Natural killer cell (primary cell): Measurements from ENCODE around the gene RBFOX1. TPM values are rescaled to one million over a fixed set of nuclear protein-coding genes. Genes with fewer than 3 reads are reported as not detected.

Source experiments
- ATAC-seq, 3 donors: fragments of 150-1000 bp in 2 of 3; fragments of 200-7000 bp in 1 of 3; cut with Tn5 transposase; 1 replicate in 1 of 3; 2 replicates in 2 of 3; pipeline ENCODE4 v1.10.0; 2021; ENCODE audit warnings: mild to moderate bottlenecking in 2 of 3, moderate library complexity in 2 of 3
- DNase-seq, 2 donors: peaks; one replicate each; pipeline versions ENCODE4 v3.0.0 to v3.0.0-alpha.2; 2013 to 2021; ENCODE audit warnings: mixed read lengths in 1 of 2
- H3K27ac ChIP-seq: one replicate; pipeline ENCODE4 v1.5.1; 2013; ENCODE audit warnings: mild to moderate bottlenecking, low read length
- H3K27me3 ChIP-seq: one replicate; pipeline ENCODE4 v1.6.1; 2013; ENCODE audit warnings: low read length; ENCODE audit not compliant: control insufficient read depth, insufficient read depth
- H3K36me3 ChIP-seq: one replicate; pipeline ENCODE4 v1.6.1; 2013; ENCODE audit warnings: low read length; ENCODE audit not compliant: control insufficient read depth, insufficient read depth
- H3K4me1 ChIP-seq: one replicate; pipeline ENCODE4 v1.6.1; 2013; ENCODE audit warnings: low read length; ENCODE audit not compliant: control insufficient read depth, insufficient read depth
- H3K4me3 ChIP-seq: one replicate; pipeline ENCODE4 v1.5.1; 2013; ENCODE audit warnings: low read length
- H3K9me3 ChIP-seq: one replicate; pipeline ENCODE4 v1.6.1; 2013; ENCODE audit warnings: low read length; ENCODE audit not compliant: control insufficient read depth, insufficient read depth
- H3K27ac Mint-ChIP-seq, 2 donors: one replicate each; pipeline ENCODE4 v1.8.0; 2022; ENCODE audit warnings: mild to moderate bottlenecking in 2 of 2, mixed read lengths in 2 of 2, moderate library complexity in 1 of 2
- H3K27me3 Mint-ChIP-seq, 2 donors: one replicate each; pipeline ENCODE4 v1.8.0; 2022; ENCODE audit warnings: low read depth in 2 of 2, mixed read lengths in 2 of 2
- H3K36me3 Mint-ChIP-seq: one replicate; pipeline ENCODE4 v1.8.0; 2022; ENCODE audit warnings: mixed read lengths
- H3K4me1 Mint-ChIP-seq, 2 donors: one replicate each; pipeline ENCODE4 v1.8.0; 2022; ENCODE audit warnings: mixed read lengths in 2 of 2
- H3K4me3 Mint-ChIP-seq: one replicate; pipeline ENCODE4 v1.8.0; 2022; ENCODE audit warnings: mild to moderate bottlenecking, moderate library complexity, mixed read lengths
- H3K9me3 Mint-ChIP-seq, 2 donors: one replicate each; pipeline ENCODE4 v1.8.0; 2022; ENCODE audit warnings: mixed read lengths in 2 of 2
- WGBS: methylation state at CpG from one replicate; pipeline ENCODE4 v1.1.7; 2013; ENCODE audit warnings: missing lambda C conversion rate; ENCODE audit not compliant: insufficient coverage; 5-methylcytosine and 5-hydroxymethylcytosine counted together
- intact Hi-C: fragments of 100-400 bp; cut with micrococcal nuclease; formaldehyde crosslinking; loops from one replicate; pipeline ENCODE4 v1.14.2; 2022
- total RNA-seq, 4 donors: library from RNA; stranded (reverse); fragments of 120-200 nt in 1 of 4; gene quantifications; one replicate each; pipeline versions ENCODE4 v1.2.3 to v1.2.4, GENCODE V29; 2013 to 2022
- TF ChIP-seq, protein P1 (sequence below): fragments of 200-600 bp; IDR thresholded peaks from one replicate; pipeline ENCODE4 v1.8.0; 2022; ENCODE audit warnings: antibody characterized with exemption

Gene RBFOX1
- total RNA-seq, 3 donors from 2014 or later (not counting 1 experiment from before 2014, with no cell fraction given), result not detected

DNA sequence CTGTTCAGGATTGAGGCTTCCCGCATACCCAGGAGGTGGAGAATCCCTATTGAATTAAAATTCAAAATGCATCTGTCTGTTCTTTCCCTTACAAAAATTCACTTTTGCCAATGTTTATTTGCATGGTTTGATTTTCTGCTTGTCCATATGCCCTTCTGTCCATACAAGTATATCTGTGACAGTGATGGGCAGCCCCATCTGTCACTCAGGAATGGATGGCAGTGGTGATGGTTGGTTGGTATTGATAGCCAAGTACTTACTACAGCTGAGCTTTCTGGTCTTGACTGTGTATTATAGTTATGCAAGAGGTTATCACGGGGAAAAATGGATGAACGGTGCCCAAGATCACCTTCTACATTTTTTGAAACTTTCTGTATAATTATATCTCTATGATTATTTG lies 171.0 kb downstream of the RBFOX1 start:
- Mint-ChIP-seq H3K4me1 (no peaks in the 10 kb centered on the region), H3K9me3 (peaks cover 0 to 3% of the 10 kb centered on the region in 2 donors), H3K4me3 (no peak overlapping the region), H3K27me3 (no peaks in the 10 kb centered on the region), H3K36me3 (no peaks in the 10 kb centered on the region), H3K27ac (no peak overlapping the region)
- H3K27ac ChIP-seq, result no peak overlapping the region
- no CpG with 5 or more reads among the region's 3 CpGs for WGBS
- TF ChIP-seq, protein P1, sequence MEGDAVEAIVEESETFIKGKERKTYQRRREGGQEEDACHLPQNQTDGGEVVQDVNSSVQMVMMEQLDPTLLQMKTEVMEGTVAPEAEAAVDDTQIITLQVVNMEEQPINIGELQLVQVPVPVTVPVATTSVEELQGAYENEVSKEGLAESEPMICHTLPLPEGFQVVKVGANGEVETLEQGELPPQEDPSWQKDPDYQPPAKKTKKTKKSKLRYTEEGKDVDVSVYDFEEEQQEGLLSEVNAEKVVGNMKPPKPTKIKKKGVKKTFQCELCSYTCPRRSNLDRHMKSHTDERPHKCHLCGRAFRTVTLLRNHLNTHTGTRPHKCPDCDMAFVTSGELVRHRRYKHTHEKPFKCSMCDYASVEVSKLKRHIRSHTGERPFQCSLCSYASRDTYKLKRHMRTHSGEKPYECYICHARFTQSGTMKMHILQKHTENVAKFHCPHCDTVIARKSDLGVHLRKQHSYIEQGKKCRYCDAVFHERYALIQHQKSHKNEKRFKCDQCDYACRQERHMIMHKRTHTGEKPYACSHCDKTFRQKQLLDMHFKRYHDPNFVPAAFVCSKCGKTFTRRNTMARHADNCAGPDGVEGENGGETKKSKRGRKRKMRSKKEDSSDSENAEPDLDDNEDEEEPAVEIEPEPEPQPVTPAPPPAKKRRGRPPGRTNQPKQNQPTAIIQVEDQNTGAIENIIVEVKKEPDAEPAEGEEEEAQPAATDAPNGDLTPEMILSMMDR, result no peak
- no peak overlapping the region for H3K4me3 ChIP-seq
- no peak for ATAC-seq
- H3K27me3 ChIP-seq, result no peaks in the 10 kb centered on the region
- intact Hi-C loops, result no loop called here
- peaks cover 2% of the 10 kb centered on the region for H3K9me3 ChIP-seq
- no peaks in the 10 kb centered on the region for H3K4me1 ChIP-seq
- no peaks in the 10 kb centered on the region for H3K36me3 ChIP-seq
- DNase-seq, result no peak

DNA sequence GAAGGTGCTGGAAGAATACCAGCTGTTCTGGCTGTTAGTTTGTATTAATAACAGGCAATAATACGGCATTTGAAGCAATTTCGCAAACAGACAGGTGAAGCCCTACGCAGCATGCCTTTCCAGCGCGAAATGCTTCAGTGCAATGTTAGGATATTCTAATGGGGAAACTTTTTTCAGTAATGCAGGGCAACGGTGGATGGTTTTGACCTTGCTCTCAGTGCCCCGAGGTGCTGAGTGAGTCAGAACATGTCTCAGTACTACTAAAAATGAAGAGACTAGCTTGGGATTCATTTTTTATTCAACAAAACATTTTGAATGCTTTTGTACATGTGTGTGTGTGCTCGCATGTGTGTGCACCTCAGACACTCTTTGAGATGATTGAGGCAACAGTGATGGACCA lies 172.2 kb downstream of the RBFOX1 start:
- no peaks in the 10 kb centered on the region for H3K36me3 Mint-ChIP-seq
- H3K4me3 Mint-ChIP-seq, result no peak overlapping the region
- Histone ChIP-seq H3K4me3 (no peak overlapping the region), H3K36me3 (no peaks in the 10 kb centered on the region), H3K4me1 (no peaks in the 10 kb centered on the region), H3K9me3 (peaks cover 2% of the 10 kb centered on the region), H3K27ac (no peak overlapping the region), H3K27me3 (no peaks in the 10 kb centered on the region)
- H3K9me3 Mint-ChIP-seq, result peaks cover 0 to 3% of the 10 kb centered on the region in 2 donors
- no peaks in the 10 kb centered on the region for H3K4me1 Mint-ChIP-seq
- ATAC-seq (no peak), DNase-seq (no peak)
- intact Hi-C loops, result no loop called here
- no peak overlapping the region for H3K27ac Mint-ChIP-seq
- no peaks in the 10 kb centered on the region for H3K27me3 Mint-ChIP-seq
- 94% methylated on average over 7 of the region's 8 CpGs for WGBS
- TF ChIP-seq, protein P1, result no peak

DNA sequence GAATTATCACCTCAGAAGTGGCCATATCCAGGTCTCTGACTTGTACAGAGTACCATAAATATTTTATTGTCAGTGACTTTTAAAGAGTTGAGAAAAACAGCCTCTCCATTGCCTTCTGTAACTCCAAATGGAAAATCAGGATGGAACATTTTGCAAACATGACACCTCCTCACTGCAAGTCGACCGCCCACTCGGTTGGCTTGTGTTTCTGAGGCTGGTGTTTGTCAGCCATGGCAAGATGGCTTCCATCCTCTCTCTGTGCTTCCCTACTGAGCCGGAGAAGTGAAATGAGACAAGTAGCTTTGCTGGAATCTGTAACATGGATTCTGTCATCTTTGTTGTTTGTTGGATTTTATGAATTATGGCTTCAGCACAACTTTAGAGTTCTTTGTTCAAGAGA lies 172.8 kb downstream of the RBFOX1 start:
- TF ChIP-seq, protein P1, result no peak
- H3K36me3 Mint-ChIP-seq, result no peaks in the 10 kb centered on the region
- DNase-seq, result no peak
- H3K9me3 Mint-ChIP-seq, result peaks cover 0 to 3% of the 10 kb centered on the region in 2 donors
- no peaks in the 10 kb centered on the region for H3K27me3 Mint-ChIP-seq
- no peaks in the 10 kb centered on the region for H3K36me3 ChIP-seq
- no peak overlapping the region for H3K27ac Mint-ChIP-seq
- no peak overlapping the region for H3K4me3 ChIP-seq
- no peak for ATAC-seq
- no peaks in the 10 kb centered on the region for H3K4me1 Mint-ChIP-seq
- 91% methylated on average over 4 of the region's 4 CpGs for WGBS
- no peaks in the 10 kb centered on the region for H3K27me3 ChIP-seq
- no peak overlapping the region for H3K4me3 Mint-ChIP-seq
- no peak overlapping the region for H3K27ac ChIP-seq
- H3K4me1 ChIP-seq, result no peaks in the 10 kb centered on the region
- peaks cover 2% of the 10 kb centered on the region for H3K9me3 ChIP-seq
- intact Hi-C loops, result no loop called here

DNA sequence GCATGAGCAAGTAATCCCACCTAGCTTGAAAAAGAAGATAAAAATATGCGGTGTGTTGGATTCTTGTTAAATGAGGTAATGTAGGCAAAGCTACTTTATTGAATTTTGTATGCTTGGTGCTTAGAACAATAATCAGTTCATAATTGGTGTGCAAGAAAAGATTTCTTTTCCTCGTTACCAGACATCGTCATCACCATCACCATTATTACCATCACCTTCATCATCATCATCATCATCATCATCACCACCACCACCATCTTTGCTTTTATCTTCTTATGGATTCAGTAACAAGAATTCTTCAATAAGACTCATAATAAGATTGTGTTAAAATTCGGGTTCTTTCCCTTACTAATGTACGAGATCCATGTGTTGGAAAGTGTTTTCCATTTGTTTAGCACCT lies 173.7 kb downstream of the RBFOX1 start:
- Histone ChIP-seq H3K9me3 (peaks cover 2% of the 10 kb centered on the region), H3K4me3 (no peak overlapping the region), H3K27me3 (no peaks in the 10 kb centered on the region), H3K4me1 (no peaks in the 10 kb centered on the region), H3K36me3 (no peaks in the 10 kb centered on the region), H3K27ac (no peak overlapping the region)
- TF ChIP-seq, protein P1, result no peak
- WGBS, result 100% methylated on average over 1 of the region's 5 CpGs
- Mint-ChIP-seq H3K27ac (no peak overlapping the region), H3K9me3 (peaks cover 0 to 3% of the 10 kb centered on the region in 2 donors), H3K36me3 (no peaks in the 10 kb centered on the region), H3K27me3 (no peaks in the 10 kb centered on the region), H3K4me3 (no peak overlapping the region), H3K4me1 (no peaks in the 10 kb centered on the region)
- DNase-seq, result no peak
- ATAC-seq, result no peak
- intact Hi-C loops, result no loop called here
